ENCODE measurements around the gene RBM23. TPM values are rescaled to one million over a fixed set of nuclear protein-coding genes. Genes with fewer than 3 reads are reported as not detected.
"Not testable (repeated sequence)": the region's sequence is repeated elsewhere in the genome, so short reads cannot be mapped to it uniquely, and the experiment has no call there.

The RBM23 gene
- total RNA-seq, 2 experiments from 2014 or later, result 55.0 to 56.0 TPM

DNA sequence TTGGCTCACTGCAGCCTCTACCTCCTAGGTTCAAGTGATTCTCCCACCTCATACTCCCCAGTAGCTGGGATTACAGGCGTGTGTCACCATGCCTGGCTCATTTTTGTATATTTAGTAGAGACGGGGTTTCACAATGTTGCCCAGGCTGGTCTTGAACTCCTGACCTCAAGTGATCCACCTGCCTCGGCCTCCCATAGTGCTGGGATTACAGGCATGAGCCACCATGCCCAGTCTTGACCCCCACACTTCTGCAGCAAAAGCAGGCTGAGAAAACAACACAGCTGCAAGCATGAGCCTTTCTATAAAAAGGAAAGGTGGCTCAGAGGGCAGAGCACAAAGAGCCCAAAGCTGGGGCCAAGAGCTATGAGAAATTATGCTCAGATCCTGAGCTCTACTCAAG, 58.6 kb downstream of the RBM23 start:
- Mint-ChIP-seq H3K27me3 (peaks cover 10% of the 10 kb centered on the region), H3K4me1 (ENCODE audit: low read depth) (peaks cover 23% of the 10 kb centered on the region)
- DNase-seq; POLR2A ChIA-PET; H3K36me3 Mint-ChIP-seq; H3K9me3 Mint-ChIP-seq; intact Hi-C loops (cut with micrococcal nuclease); H3K4me3 Mint-ChIP-seq; H3K27ac Mint-ChIP-seq: not testable (repeated sequence)
- CTCF ChIA-PET, result interaction anchor here (0.6 to 3.2 kb wide), 6 partner anchors 12 to 290 kb away, joined by 3 to 19 read pairs (median 4); partner anchors contain the start of gene LRP10

DNA sequence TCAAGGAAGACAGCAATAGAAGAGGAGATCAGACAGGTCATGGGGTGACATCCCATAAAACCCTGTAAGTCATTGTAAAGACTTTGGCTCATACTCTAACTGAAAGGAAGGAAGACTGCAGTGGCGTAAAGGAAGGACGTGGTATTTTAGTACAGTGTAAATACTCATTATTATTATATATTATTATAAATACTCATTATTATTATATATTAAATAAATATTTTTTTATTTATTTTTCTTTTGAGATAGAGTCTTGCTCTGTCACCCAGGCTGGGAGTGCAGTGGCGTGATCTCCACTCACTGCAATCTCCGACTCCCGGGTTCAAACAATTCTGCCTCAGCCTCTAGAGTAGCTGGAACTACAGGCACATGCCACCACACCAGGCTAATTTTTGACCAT, 62.5 kb downstream of the RBM23 start:
- no peak overlapping the region for H3K4me3 Mint-ChIP-seq
- no peaks in the 10 kb centered on the region for H3K9me3 Mint-ChIP-seq
- H3K36me3 Mint-ChIP-seq, result no peaks in the 10 kb centered on the region
- DNase-seq, result no peak
- H3K4me1 Mint-ChIP-seq (ENCODE audit: low read depth), result peaks cover 37% of the 10 kb centered on the region
- intact Hi-C loops (cut with micrococcal nuclease), result loop anchor here (10.0 kb wide), 2 partner anchors 942 to 992 kb away; no protein-coding TSS in a partner anchor
- ChIA-PET CTCF (interaction anchor here (0.6 to 6.7 kb wide), 5 partner anchors 31 to 285 kb away, joined by 3 to 228 read pairs (median 11); partner anchors contain the start of genes MRPL52 and PRMT5), POLR2A (no interaction called here)
- H3K27ac Mint-ChIP-seq, result no peak overlapping the region
- peaks cover 7% of the 10 kb centered on the region for H3K27me3 Mint-ChIP-seq

DNA sequence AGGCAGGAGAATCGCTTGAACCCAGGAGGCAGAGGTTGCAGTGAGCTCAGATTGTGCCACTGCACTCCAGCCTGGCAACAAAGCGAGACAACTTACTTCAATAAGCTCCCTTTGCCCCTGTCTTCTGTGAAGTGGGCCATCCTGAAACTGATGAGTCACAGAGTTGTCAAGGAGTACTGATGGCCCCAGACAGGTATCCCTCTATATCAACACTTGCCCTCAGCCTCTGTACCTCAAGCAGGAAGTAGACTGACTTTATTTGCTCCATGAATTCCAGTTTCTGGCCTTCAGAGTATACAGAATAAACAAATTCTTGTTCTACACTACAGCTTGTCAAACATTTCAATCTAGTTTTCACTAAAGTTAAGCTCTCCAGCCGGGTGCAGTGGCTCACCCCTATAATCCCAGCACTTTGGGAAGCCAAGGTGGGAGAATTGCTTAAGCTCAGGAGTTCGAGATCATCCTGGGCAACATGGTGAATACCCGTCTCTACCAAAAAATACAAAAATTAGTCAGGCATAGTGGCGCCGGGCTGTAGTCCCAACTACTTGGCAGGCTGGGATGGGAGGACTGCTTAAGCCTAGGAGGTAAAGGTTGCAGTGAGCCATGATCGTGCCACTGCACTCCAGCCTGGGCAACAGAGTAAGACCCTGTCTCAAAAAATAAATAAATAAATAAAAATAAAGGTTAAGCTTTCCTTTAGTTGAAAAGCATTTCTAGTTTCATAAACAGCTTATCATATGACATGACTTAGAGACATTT, 63.8 kb downstream of the RBM23 start:
- DNase-seq, result peak; percentile 23
- intact Hi-C loops (cut with micrococcal nuclease), result loop anchor here (5.0 to 10.0 kb wide), 4 partner anchors 203 to 990 kb away; partner anchors contain the start of gene DAD1
- CTCF ChIA-PET, result interaction anchor here (1.1 to 6.7 kb wide), 21 partner anchors 10 to 323 kb away, joined by 3 to 228 read pairs (median 5); partner anchors contain the start of genes LRP10, MMP14, MRPL52 and OXA1L
- H3K9me3 Mint-ChIP-seq, result no peaks in the 10 kb centered on the region
- H3K36me3 Mint-ChIP-seq, result no peaks in the 10 kb centered on the region
- H3K27ac Mint-ChIP-seq, result no peak overlapping the region
- H3K4me1 Mint-ChIP-seq (ENCODE audit: low read depth), result peaks cover 41% of the 10 kb centered on the region
- POLR2A ChIA-PET, result interaction anchor here (0.9 to 1.1 kb wide), 3 partner anchors 16 to 32 kb away, joined by 3 read pairs; partner anchors contain the start of gene MRPL52
- H3K4me3 Mint-ChIP-seq, result no peak overlapping the region
- peaks cover 7% of the 10 kb centered on the region for H3K27me3 Mint-ChIP-seq

DNA sequence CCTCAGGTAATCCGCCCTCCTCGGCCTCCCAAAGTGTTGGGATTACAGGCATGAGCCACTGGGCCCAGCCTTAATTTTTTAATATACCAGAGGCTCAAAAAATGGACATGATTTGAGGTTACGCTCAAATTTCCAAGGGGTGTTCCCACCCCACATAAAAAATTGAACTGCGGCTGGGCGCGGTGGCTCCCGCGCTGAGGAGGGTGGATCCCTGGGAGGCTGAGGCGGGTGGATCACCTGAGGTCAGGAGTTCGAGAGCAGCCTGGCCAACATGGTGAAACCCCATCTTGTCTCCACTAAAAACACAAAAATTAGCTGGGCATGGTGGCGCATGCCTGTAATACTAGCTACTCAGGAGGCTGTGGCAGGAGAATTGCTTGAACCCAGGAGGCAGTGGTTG, 64.7 kb downstream of the RBM23 start:
- not testable (repeated sequence) for H3K4me3 Mint-ChIP-seq, DNase-seq, H3K36me3 Mint-ChIP-seq, H3K27me3 Mint-ChIP-seq, H3K27ac Mint-ChIP-seq, H3K9me3 Mint-ChIP-seq
- ChIA-PET CTCF (interaction anchor here (0.6 to 6.7 kb wide), 35 partner anchors 9 to 347 kb away, joined by 3 to 228 read pairs (median 4); partner anchors contain the start of genes ABHD4, LRP10, MMP14 and MRPL52), POLR2A (interaction anchor here (0.9 to 1.1 kb wide), 3 partner anchors 17 to 31 kb away, joined by 3 read pairs; partner anchors contain the start of gene MRPL52)
- intact Hi-C loops (cut with micrococcal nuclease), result loop anchor here (5.0 to 10.0 kb wide), 4 partner anchors 202 to 989 kb away; partner anchors contain the start of gene DAD1
- H3K4me1 Mint-ChIP-seq (ENCODE audit: low read depth), result peaks cover 41% of the 10 kb centered on the region

DNA sequence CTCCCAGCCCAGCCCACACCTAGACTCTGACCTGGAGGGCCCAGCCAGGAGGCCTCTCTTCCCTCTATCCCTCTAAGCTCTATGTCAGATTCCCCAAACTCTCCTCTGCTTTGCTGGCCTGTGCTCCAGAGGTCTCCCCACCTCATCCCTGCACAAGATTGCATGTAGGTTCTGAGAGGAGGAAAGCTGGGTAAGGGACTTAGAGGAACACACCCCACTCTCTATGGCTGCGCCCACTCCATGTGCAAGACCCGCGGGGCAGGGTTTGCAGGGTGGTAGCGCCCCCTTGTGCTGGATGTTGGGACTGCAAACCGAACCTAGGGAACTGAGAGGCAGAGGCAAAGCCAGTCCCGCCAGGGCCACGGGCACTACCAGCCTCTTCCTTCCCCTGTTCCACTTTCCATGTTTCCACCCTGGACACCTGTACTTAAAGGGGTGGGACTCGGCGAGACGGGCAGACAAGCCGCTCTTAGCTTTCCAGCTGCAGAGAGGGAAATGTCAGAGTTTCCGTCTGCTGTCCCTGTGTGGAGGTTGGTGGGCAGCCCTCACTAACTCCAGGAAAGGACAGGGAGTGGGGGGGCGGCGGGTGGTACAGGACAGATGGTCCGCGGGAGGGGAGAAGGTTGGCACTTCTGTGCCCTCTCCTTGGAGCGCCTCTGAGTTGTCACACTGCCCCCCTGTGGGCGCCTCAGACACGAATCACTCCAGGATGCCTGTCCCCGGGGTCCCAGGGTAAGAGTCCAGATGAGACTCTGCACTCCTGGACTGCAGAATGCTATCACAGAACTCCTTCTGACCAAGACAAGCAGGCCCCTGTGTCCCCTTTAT, 65.8 kb downstream of the RBM23 start:
- H3K36me3 Mint-ChIP-seq, result no peaks in the 10 kb centered on the region
- H3K4me3 Mint-ChIP-seq, result peak overlapping the region; percentile 72
- ChIA-PET POLR2A (interaction anchor here (1.0 to 1.3 kb wide), 2 partner anchors 76 to 265 kb away, joined by 3 read pairs; no protein-coding TSS in a partner anchor), CTCF (interaction anchor here (0.6 to 6.7 kb wide), 48 partner anchors 10 to 1119 kb away, joined by 3 to 228 read pairs (median 4); partner anchors contain the start of genes DAD1, LRP10, MMP14 and MRPL52)
- H3K9me3 Mint-ChIP-seq, result no peaks in the 10 kb centered on the region
- peaks cover 5% of the 10 kb centered on the region for H3K27me3 Mint-ChIP-seq
- H3K27ac Mint-ChIP-seq, result peak overlapping the region; percentile 73
- peak; percentile 94 for DNase-seq
- intact Hi-C loops (cut with micrococcal nuclease), result loop anchor here (1.0 to 10.0 kb wide), 9 partner anchors 30 to 988 kb away; partner anchors contain the start of genes DAD1 and OXA1L
- H3K4me1 Mint-ChIP-seq (ENCODE audit: low read depth), result peaks cover 32% of the 10 kb centered on the region

DNA sequence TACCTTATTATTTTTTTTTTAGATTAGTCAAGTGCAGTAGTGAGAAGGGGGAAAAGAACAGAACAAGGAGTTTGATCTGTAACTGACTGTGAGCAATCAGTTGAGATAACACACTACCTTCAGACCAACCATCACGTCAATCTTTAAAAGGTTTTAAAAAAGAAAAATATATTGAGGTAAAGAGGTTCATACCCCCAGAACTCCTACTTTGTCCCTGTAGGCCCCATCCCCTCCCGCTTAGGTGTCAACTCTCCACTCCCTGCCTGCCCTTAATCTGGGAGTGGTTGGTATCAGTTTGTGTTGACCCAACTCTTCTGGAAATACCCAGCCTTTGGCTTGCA, 66.4 kb downstream of the RBM23 start:
- H3K27ac Mint-ChIP-seq, result peak overlapping the region; percentile 73
- no peaks in the 10 kb centered on the region for H3K36me3 Mint-ChIP-seq
- intact Hi-C loops (cut with micrococcal nuclease), result loop anchor here (2.0 to 10.0 kb wide), 6 partner anchors 48 to 988 kb away; partner anchors contain the start of genes DAD1 and OXA1L
- H3K4me1 Mint-ChIP-seq (ENCODE audit: low read depth), result peaks cover 27% of the 10 kb centered on the region
- no peaks in the 10 kb centered on the region for H3K9me3 Mint-ChIP-seq
- peaks cover 5% of the 10 kb centered on the region for H3K27me3 Mint-ChIP-seq
- POLR2A ChIA-PET, result interaction anchor here (1.0 to 1.3 kb wide), 2 partner anchors 77 to 264 kb away, joined by 3 read pairs; no protein-coding TSS in a partner anchor
- no peak for DNase-seq
- H3K4me3 Mint-ChIP-seq, result no peak overlapping the region
- CTCF ChIA-PET, result interaction anchor here (0.6 to 6.7 kb wide), 36 partner anchors 10 to 1118 kb away, joined by 3 to 228 read pairs (median 5); partner anchors contain the start of genes DAD1, LRP10, MMP14 and MRPL52

DNA sequence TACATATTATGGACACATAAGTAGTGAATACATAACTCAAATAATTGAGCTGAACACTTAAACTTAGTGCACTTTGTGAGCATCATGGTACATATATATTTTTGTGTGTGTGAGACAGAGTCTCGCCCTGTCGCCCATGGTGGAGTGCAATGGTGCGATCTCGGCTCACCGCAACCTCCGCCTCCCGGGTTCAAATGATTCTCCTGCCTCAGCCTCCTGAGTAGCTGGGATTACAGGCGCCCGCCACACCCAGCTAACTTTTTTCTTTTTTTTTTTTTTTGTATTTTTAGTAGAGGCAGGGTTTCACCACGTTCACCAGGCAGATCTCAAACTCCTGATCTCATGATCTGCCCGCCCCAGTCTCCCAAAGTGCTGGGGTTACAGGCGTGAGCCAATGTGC, 66.8 kb downstream of the RBM23 start:
- H3K27me3 Mint-ChIP-seq, H3K36me3 Mint-ChIP-seq, H3K9me3 Mint-ChIP-seq, H3K4me3 Mint-ChIP-seq, DNase-seq, H3K27ac Mint-ChIP-seq: not testable (repeated sequence)
- ChIA-PET CTCF (interaction anchor here (0.6 to 6.7 kb wide), 33 partner anchors 11 to 1118 kb away, joined by 3 to 228 read pairs (median 6); partner anchors contain the start of genes DAD1, LRP10, MMP14 and MRPL52), POLR2A (interaction anchor here (1.0 to 1.3 kb wide), 2 partner anchors 77 to 264 kb away, joined by 3 read pairs; no protein-coding TSS in a partner anchor)
- peaks cover 23% of the 10 kb centered on the region for H3K4me1 Mint-ChIP-seq (ENCODE audit: low read depth)
- intact Hi-C loops (cut with micrococcal nuclease), result loop anchor here (2.0 to 10.0 kb wide), 6 partner anchors 49 to 987 kb away; partner anchors contain the start of genes DAD1 and OXA1L

DNA sequence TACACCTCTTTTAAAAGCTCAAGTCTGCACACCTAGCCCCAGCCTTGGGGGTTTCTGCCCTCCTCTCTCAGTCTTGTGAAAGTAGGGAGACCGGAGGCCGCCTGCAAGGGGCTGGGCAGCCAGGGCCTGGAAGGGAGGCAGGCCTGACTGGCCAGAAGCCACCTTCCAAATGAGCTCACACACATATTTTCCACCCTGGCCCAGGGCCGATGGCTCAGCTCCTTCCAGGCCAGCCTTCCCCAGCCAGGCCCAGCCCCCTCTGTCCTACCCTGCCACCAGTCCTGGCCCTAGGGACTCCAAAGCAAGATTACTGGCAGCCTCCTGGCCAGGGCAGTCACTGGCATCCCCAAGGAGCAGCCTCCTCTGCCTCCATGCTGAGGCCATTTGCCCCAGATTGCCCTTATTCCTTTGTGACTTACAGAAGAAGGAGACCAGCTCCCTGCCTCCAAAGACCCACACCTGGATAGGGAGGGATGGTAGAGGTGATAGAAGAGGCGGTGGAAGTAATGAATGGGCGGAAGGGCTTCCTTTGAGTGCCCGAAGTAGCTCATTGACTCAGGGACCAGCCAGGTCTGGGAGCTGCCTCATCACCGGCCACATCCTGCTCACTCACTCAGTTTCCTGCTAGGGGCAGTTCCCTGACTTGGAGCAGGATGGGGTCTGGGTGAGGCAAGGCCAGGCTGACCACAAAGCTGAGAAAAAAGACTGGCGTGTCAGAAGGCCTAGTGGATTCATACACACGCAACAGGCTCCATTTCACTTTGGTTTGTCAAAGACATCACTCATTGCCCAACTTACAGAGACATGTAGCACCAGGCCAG, 67.8 kb downstream of the RBM23 start:
- POLR2A ChIA-PET, result interaction anchor here (0.9 to 1.9 kb wide), 3 partner anchors 21 to 281 kb away, joined by 4 to 10 read pairs (median 5); no protein-coding TSS in a partner anchor
- H3K9me3 Mint-ChIP-seq, result no peaks in the 10 kb centered on the region
- DNase-seq, result peak; percentile 76
- H3K27me3 Mint-ChIP-seq, result peaks cover 3% of the 10 kb centered on the region
- no peak overlapping the region for H3K4me3 Mint-ChIP-seq
- H3K36me3 Mint-ChIP-seq, result no peaks in the 10 kb centered on the region
- H3K4me1 Mint-ChIP-seq (ENCODE audit: low read depth), result peaks cover 21% of the 10 kb centered on the region
- CTCF ChIA-PET, result interaction anchor here (0.8 to 6.7 kb wide), 11 partner anchors 9 to 294 kb away, joined by 3 to 228 read pairs (median 5); partner anchors contain the start of genes DAD1, LRP10, MRPL52 and OXA1L
- peak overlapping the region; percentile 51 for H3K27ac Mint-ChIP-seq
- intact Hi-C loops (cut with micrococcal nuclease), result loop anchor here (5.0 to 10.0 kb wide), 4 partner anchors 199 to 986 kb away; partner anchors contain the start of gene DAD1

DNA sequence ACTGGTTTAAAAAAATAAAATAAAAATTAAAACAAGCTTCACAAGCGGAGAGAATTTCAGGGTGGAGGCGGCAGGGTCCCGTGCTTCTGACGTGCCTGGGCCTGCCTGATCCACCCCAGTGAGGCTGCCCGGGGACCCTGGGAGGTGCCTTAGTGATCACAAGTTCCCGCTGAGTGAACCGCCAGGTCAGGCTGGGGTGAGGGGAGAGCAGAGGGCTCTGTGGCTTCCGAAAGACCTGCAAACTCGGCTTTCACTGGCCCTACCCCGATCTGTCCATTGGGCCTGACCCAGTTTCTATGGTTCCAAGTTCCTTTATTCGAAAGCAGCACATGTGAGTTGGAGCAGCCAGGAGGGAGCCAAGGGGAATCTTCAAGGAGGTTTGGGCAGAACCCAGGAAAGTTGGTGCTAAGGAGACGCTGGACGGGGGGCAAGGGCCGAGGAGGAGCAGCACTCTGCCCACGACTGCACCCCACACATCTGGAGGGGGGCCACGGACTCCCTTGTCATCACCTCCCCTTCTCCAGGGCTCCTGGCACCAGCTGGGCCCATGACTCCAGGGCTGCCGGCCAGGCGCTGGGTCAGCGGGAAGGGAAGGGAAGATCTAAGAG, 69.6 kb downstream of the RBM23 start:
- Mint-ChIP-seq H3K36me3 (no peaks in the 10 kb centered on the region), H3K4me3 (no peak overlapping the region)
- intact Hi-C loops (cut with micrococcal nuclease), result no loop called here

More for the DNA sequence above, 69.6 kb downstream of the RBM23 start:
- H3K27me3 Mint-ChIP-seq, result no peaks in the 10 kb centered on the region
- peak overlapping the region; percentile 18 for H3K27ac Mint-ChIP-seq
- ChIA-PET CTCF (interaction anchor here (1.1 to 6.7 kb wide), 4 partner anchors 22 to 279 kb away, joined by 3 to 228 read pairs (median 5); partner anchors contain the start of genes LRP10 and MRPL52), POLR2A (no interaction called here)
- no peaks in the 10 kb centered on the region for H3K9me3 Mint-ChIP-seq
- H3K4me1 Mint-ChIP-seq (ENCODE audit: low read depth), result peaks cover 17% of the 10 kb centered on the region
- DNase-seq, result no peak

All from activated CD4-positive, alpha-beta memory T cell treated with anti-CD3 and anti-CD28 coated beads for 36 hours (primary cell).